ENCODE data around the gene CPTP. TPM values are rescaled to one million over a fixed set of nuclear protein-coding genes. Genes with fewer than 3 reads are reported as not detected.

CPTP gene
- total RNA-seq: 4.1 and 6.8 TPM in 2 replicates

GRCh38 chr1:1324524-1325287 lies at the start of gene CPTP, which contains the start of gene INTS11:
Gene CPTP (plus strand): TSS chr1:1324802. CDS start chr1:1326911, 2,109 bp downstream.
Gene INTS11 (minus strand): TSS chr1:1324660. CDS start chr1:1324608, 52 bp downstream.

GRCh38 chr1:1307923-1308755 lies 16.5 kb upstream of the CPTP start, which contains the start of the genes ACAP3 and PUSL1:
Gene ACAP3 (minus strand): TSS chr1:1307930. CDS start chr1:1307815, 115 bp downstream.
Gene PUSL1 (plus strand): TSS chr1:1308597. CDS start chr1:1308644, 47 bp downstream.

GRCh38 chr1:1331068-1331965 lies 6.7 kb downstream of the CPTP start, which contains the start of gene TAS1R3:
Gene TAS1R3 (plus strand): TSS chr1:1331280. CDS start chr1:1331346, 66 bp downstream.

GRCh38 chr1:1349256-1350012 lies 24.8 kb downstream of the CPTP start, which contains the start of gene DVL1:
Gene DVL1 (minus strand): TSS chr1:1349418. CDS start chr1:1349065, 353 bp downstream.

GRCh38 chr1:1358433-1359271 lies 34.0 kb downstream of the CPTP start, which contains the start of gene MXRA8:
Gene MXRA8 (minus strand): TSS chr1:1358555. CDS start chr1:1358504, 51 bp downstream.

GRCh38 chr1:1374929-1375662 lies 50.5 kb downstream of the CPTP start, which contains the start of gene AURKAIP1:
Gene AURKAIP1 (minus strand): TSS chr1:1375207. CDS start chr1:1374756, 451 bp downstream.

Other genes with a start within 250 kb of the CPTP start
- gene C1orf159, start 208.7 kb upstream of the CPTP start, total RNA-seq: 2.1 and 3.2 TPM in 2 replicates
- gene TTLL10, start 150.9 kb upstream of the CPTP start, total RNA-seq: not detected in 2 replicates
- 0.34 and 0.79 TPM in 2 replicates for gene TNFRSF18, start 118.2 kb upstream of the CPTP start, total RNA-seq
- gene TNFRSF4, start 110.6 kb upstream of the CPTP start, total RNA-seq: under 0.01 TPM in 1 of 2 replicates, not detected in the other
- gene SDF4, start 92.8 kb upstream of the CPTP start, total RNA-seq: 136 and 144 TPM in 2 replicates
- 10.1 and 14.0 TPM in 2 replicates for gene B3GALT6, start 92.6 kb upstream of the CPTP start, total RNA-seq
- gene C1QTNF12, start 78.1 kb upstream of the CPTP start, total RNA-seq: 2.1 and 2.8 TPM in 2 replicates
- gene UBE2J2, start 50.9 kb upstream of the CPTP start, total RNA-seq: 23.4 and 30.9 TPM in 2 replicates
- 1.2 and 1.3 TPM in 2 replicates for gene SCNN1D, start 44.4 kb upstream of the CPTP start, total RNA-seq
- 66.0 and 87.7 TPM in 2 replicates for gene ACAP3, start 16.9 kb upstream of the CPTP start, total RNA-seq
- gene PUSL1, start 16.2 kb upstream of the CPTP start, total RNA-seq: 9.6 and 9.9 TPM in 2 replicates
- 56.0 and 74.6 TPM in 2 replicates for gene INTS11, start 142 bp upstream of the CPTP start, total RNA-seq
- gene TAS1R3, start 6.5 kb downstream of the CPTP start, total RNA-seq: 0.16 and 0.17 TPM in 2 replicates
- 67.0 and 107 TPM in 2 replicates for gene DVL1, start 24.6 kb downstream of the CPTP start, total RNA-seq
- gene MXRA8, start 33.8 kb downstream of the CPTP start, total RNA-seq: 273 and 326 TPM in 2 replicates
- 53.0 and 102 TPM in 2 replicates for gene AURKAIP1, start 50.4 kb downstream of the CPTP start, total RNA-seq
- 115 and 141 TPM in 2 replicates for gene CCNL2, start 74.5 kb downstream of the CPTP start, total RNA-seq
- 86.0 and 91.9 TPM in 2 replicates for gene MRPL20, start 82.5 kb downstream of the CPTP start, total RNA-seq
- gene ANKRD65, start 96.5 kb downstream of the CPTP start, total RNA-seq: 1.1 and 1.9 TPM in 2 replicates
- gene VWA1, start 110.9 kb downstream of the CPTP start, total RNA-seq: 3.4 and 3.9 TPM in 2 replicates
- under 0.01 TPM in 1 of 2 replicates, not detected in the other for gene ATAD3C, start 124.9 kb downstream of the CPTP start, total RNA-seq
- gene ATAD3B, start 147.0 kb downstream of the CPTP start, total RNA-seq: 11.7 and 19.3 TPM in 2 replicates
- gene ATAD3A, start 187.4 kb downstream of the CPTP start, total RNA-seq: 17.4 and 19.5 TPM in 2 replicates
- 3.7 and 5.4 TPM in 2 replicates for gene TMEM240, start 215.8 kb downstream of the CPTP start, total RNA-seq